RKO (cell line): ENCODE data around the gene PERM1.
"Not testable (repeated sequence)": the region's sequence is repeated elsewhere in the genome, so short reads cannot be mapped to it uniquely, and the experiment has no call there.

Experiments
- DNase-seq: peaks from one replicate; pipeline ENCODE4 v3.0.0-alpha.2; 2016; ENCODE audit warnings: low spot score

Gene PERM1

GRCh38 chr1:997993-998744, 16.3 kb upstream of the PERM1 start:
- no peak for DNase-seq

- DNase-seq = no peak
Observed at GRCh38 chr1:997713-997992, 15.8 kb upstream of the PERM1 start.

- no peak for DNase-seq
Observed at GRCh38 chr1:996851-997712, 15.2 kb upstream of the PERM1 start.

- DNase-seq = no peak
Observed at GRCh38 chr1:995665-996633, 14.1 kb upstream of the PERM1 start.

- not testable (repeated sequence) for DNase-seq
Observed at GRCh38 chr1:994546-994945, 12.7 kb upstream of the PERM1 start.

GRCh38 chr1:993379-993995, 11.6 kb upstream of the PERM1 start:
- no peak for DNase-seq

- DNase-seq = no peak
Observed at GRCh38 chr1:992362-992761, 10.5 kb upstream of the PERM1 start.

GRCh38 chr1:991895-992294, 10.0 kb upstream of the PERM1 start:
- no peak for DNase-seq

- DNase-seq = not testable (repeated sequence)
Observed at GRCh38 chr1:991275-991674, 9.4 kb upstream of the PERM1 start.

GRCh38 chr1:988061-988460, 6.2 kb upstream of the PERM1 start:
- DNase-seq = not testable (repeated sequence)

- no peak for DNase-seq
Observed at GRCh38 chr1:985126-985525, 3.2 kb upstream of the PERM1 start.

- DNase-seq = no peak
Observed at GRCh38 chr1:984476-984814, 2.6 kb upstream of the PERM1 start.

GRCh38 chr1:983798-984475, 2.0 kb upstream of the PERM1 start:
- no peak for DNase-seq

GRCh38 chr1:982765-983436, 1.0 kb upstream of the PERM1 start:
- DNase-seq = no peak

GRCh38 chr1:981491-981954, 370 bp downstream of the PERM1 start:
- DNase-seq = no peak

GRCh38 chr1:980602-981395, 1.1 kb downstream of the PERM1 start:
- DNase-seq = no peak

- DNase-seq = no peak
Observed at GRCh38 chr1:980137-980571, 1.7 kb downstream of the PERM1 start.

GRCh38 chr1:979744-980072, 2.2 kb downstream of the PERM1 start:
- no peak for DNase-seq

- no peak for DNase-seq
Observed at GRCh38 chr1:978835-979743, 2.8 kb downstream of the PERM1 start.
